Hepatic stellate cell (primary cell): ENCODE data around the gene RAB40A.
"Not testable (repeated sequence)": the region's sequence is repeated elsewhere in the genome, so short reads cannot be mapped to it uniquely, and the experiment has no call there.

Experiments used
- DNase-seq: peaks from one replicate; pipeline ENCODE4 v3.0.0; 2011; ENCODE audit warnings: low spot score

RAB40A gene

DNA sequence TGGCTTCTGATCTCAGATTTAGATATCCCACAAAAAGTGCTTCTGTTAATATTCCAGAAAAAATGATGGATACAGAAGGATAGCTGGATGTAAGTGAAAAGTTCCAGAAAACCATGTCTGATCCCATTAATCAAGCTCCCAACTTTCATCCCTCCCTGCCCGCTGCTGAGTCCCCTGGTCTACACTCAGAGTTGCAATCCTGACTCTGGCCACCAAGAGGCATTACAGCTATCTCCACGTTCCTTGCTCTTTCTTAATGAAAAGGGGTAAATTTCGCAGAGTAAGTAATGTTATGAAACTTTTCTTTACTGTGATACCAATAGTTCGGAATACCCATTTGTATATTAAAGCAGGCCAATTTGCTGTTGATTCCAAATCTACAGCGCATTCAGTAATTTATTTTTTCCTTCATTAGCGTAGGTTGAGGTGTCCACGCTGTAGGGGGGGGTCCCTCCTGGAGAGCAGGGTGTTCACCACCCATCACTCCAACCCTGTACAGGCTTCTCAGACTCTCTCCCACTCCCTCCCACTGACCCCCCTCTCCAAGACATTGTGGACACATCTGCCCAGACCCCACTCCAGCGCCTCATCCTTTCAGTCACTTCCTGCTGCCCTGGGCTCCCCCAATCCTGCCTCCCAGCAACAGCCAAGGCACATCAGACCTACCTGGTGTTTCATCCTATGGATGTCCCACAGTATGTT is 55.1 kb downstream of the RAB40A start:
- DNase-seq: peak; percentile 28

DNA sequence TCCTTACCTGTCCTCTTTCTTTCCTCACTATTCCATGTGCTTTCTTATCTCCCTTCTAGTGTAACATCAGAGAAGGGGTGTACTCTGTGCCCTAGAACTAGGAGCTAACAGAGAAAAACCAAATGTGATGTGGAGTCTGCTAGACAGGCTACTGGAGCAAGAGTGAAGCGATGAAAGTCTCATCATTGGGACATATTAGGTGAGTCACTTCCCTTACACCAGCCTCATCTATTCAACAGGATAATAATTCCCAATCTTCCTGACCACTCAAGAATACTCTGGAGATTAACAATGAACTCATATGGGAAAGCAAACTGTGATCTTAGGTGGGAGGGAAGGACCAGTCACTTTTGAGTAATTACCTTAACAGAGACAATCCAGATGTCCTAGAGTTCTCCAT is 58.1 kb downstream of the RAB40A start:
- DNase-seq: no peak

DNA sequence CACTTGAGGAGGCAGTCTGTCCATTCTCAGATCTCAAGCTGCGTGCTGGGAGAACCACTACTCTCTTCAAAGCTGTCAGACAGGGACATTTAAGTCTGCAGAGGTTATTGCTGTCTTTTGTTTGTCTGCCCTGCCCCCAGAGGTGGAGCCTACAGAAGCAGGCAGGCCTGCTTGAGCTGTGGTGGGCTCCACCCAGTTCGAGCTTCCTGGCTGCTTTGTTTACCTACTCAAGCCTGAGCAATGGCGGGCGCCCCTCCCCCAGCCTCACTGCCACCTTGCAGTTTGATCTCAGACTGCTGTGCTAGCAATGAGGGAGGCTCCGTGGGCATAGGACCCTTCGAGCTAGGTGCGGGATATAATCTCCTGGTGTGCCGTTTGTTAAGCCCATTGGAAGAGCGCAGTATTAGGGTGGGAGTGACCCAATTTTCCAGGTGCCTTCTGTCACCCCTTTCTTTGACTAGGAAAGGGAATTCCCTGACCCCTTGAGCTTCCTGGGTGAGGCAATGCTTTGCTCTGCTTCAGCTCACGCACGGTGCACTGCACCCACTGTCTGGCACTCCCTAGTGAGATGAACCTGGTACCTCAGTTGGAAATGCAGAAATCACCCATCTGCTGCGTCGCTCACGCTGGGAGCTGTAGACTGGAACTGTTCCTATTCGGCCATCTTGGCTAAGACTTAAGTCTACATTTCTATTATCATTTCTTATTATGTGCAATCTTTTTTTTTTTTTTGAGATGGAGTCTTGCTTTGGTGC is 59.1 kb downstream of the RAB40A start:
- not testable (repeated sequence) for DNase-seq

DNA sequence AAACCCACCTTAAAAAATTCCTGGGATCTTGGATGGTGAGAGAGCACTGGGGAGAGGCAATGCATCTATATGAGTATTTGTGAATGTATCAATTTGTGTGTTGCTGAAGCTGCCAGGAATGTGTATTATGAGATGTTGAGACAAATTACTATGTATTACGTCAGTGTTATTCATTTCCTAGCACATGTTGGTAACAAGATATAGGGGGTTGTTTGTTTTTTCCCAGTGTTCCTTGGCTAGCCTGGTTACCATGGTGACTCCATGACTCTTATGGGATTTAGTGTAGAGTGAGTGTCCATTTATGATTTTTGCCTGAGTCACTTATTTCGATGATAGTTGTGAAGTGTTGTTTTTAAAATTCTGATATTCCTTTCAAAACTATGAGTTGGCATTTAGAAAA is 65.6 kb downstream of the RAB40A start:
- DNase-seq: peak; percentile 46
